ENCODE results near the gene HSD17B7. TPM values are rescaled to one million over a fixed set of nuclear protein-coding genes. Genes with fewer than 3 reads are reported as not detected.

The HSD17B7 gene
- polyA plus RNA-seq, 1 donor (not counting 4 experiments of a cell fraction or from before 2014, with no cell fraction given), result 44.7 TPM

GRCh38 chr1:162755306-162755705 lies 35.2 kb upstream of the HSD17B7 start:
- Histone ChIP-seq H3K9ac (ENCODE audit: control insufficient read depth, extremely low read depth, insufficient read depth, low read length) (no peak overlapping the region), H4K20me1 (ENCODE audit: control insufficient read depth, extremely low read depth, insufficient read depth, low read length) (no peaks in the 10 kb centered on the region), H3K4me2 (ENCODE audit: control insufficient read depth, extremely low read depth, insufficient read depth, low read depth, low read length) (no peak overlapping the region), H3K4me1 (ENCODE audit: control insufficient read depth, extremely low read depth, insufficient read depth, low read length) (peaks cover 10% of the 10 kb centered on the region), H3K4me3 (ENCODE audit: control insufficient read depth in 2 of 3, extremely low read depth in 1 of 3, insufficient read depth in 2 of 3, low read depth in 1 of 3, low read length in 3 of 3) (no peak overlapping the region), H3K36me3 (ENCODE audit: control insufficient read depth in 2 of 2, extremely low read depth in 1 of 2, insufficient read depth in 2 of 2, low read length in 2 of 2) (no peaks in the 10 kb centered on the region), H3K9me1 (ENCODE audit: control insufficient read depth, extremely low read depth, insufficient read depth, low read length) (no peaks in the 10 kb centered on the region), H3K9me3 (ENCODE audit: control insufficient read depth, low read depth, low read length) (no peaks in the 10 kb centered on the region), H3K27ac (ENCODE audit: control insufficient read depth, insufficient read depth, low read length) (no peak overlapping the region), H3K79me2 (ENCODE audit: control insufficient read depth, insufficient read depth, low read length) (no peaks in the 10 kb centered on the region), H2AFZ (ENCODE audit: control insufficient read depth, low read length) (no peak overlapping the region), H3K27me3 (ENCODE audit: control insufficient read depth, extremely low read depth, insufficient read depth, low read length) (no peaks in the 10 kb centered on the region)
- TF ChIP-seq EZH2 (IDR thresholded peaks at IDR 0.05; ENCODE audit: low read length), result no peak
- TF ChIP-seq, protein P1, sequence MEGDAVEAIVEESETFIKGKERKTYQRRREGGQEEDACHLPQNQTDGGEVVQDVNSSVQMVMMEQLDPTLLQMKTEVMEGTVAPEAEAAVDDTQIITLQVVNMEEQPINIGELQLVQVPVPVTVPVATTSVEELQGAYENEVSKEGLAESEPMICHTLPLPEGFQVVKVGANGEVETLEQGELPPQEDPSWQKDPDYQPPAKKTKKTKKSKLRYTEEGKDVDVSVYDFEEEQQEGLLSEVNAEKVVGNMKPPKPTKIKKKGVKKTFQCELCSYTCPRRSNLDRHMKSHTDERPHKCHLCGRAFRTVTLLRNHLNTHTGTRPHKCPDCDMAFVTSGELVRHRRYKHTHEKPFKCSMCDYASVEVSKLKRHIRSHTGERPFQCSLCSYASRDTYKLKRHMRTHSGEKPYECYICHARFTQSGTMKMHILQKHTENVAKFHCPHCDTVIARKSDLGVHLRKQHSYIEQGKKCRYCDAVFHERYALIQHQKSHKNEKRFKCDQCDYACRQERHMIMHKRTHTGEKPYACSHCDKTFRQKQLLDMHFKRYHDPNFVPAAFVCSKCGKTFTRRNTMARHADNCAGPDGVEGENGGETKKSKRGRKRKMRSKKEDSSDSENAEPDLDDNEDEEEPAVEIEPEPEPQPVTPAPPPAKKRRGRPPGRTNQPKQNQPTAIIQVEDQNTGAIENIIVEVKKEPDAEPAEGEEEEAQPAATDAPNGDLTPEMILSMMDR (optimal IDR thresholded peaks at IDR 0.05 in 1 of 3, IDR thresholded peaks at IDR 0.05 in 1 of 3, conservative IDR thresholded peaks at IDR 0.05 in 1 of 3; ENCODE audit: extremely low read depth in 1 of 3, insufficient read depth in 2 of 3, low read length in 3 of 3), result no peak
- DNase-seq (ENCODE audit: low read depth, low spot score) (no peak), FAIRE-seq (no peak)
- dilution Hi-C loops (cut with MboI; ENCODE audit: extremely low pct_ligation_motif_present, low sequenced_read_pairs), result no loop called here

- Histone ChIP-seq H3K9ac (ENCODE audit: control insufficient read depth, extremely low read depth, insufficient read depth, low read length) (no peak overlapping the region), H4K20me1 (ENCODE audit: control insufficient read depth, extremely low read depth, insufficient read depth, low read length) (no peaks in the 10 kb centered on the region), H3K4me2 (ENCODE audit: control insufficient read depth, extremely low read depth, insufficient read depth, low read depth, low read length) (peak overlapping the region; percentile 25), H3K36me3 (ENCODE audit: control insufficient read depth in 2 of 2, extremely low read depth in 1 of 2, insufficient read depth in 2 of 2, low read length in 2 of 2) (no peaks in the 10 kb centered on the region), H3K27me3 (ENCODE audit: control insufficient read depth, extremely low read depth, insufficient read depth, low read length) (no peaks in the 10 kb centered on the region), H3K27ac (ENCODE audit: control insufficient read depth, insufficient read depth, low read length) (no peak overlapping the region), H3K4me1 (ENCODE audit: control insufficient read depth, extremely low read depth, insufficient read depth, low read length) (peaks cover 10% of the 10 kb centered on the region), H3K4me3 (ENCODE audit: control insufficient read depth in 2 of 3, extremely low read depth in 1 of 3, insufficient read depth in 2 of 3, low read depth in 1 of 3, low read length in 3 of 3) (no peak overlapping the region), H3K9me3 (ENCODE audit: control insufficient read depth, low read depth, low read length) (no peaks in the 10 kb centered on the region), H3K9me1 (ENCODE audit: control insufficient read depth, extremely low read depth, insufficient read depth, low read length) (no peaks in the 10 kb centered on the region), H3K79me2 (ENCODE audit: control insufficient read depth, insufficient read depth, low read length) (no peaks in the 10 kb centered on the region), H2AFZ (ENCODE audit: control insufficient read depth, low read length) (peak overlapping the region; percentile 36)
- FAIRE-seq (peak; percentile 44), DNase-seq (ENCODE audit: low read depth, low spot score) (no peak)
- dilution Hi-C loops (cut with MboI; ENCODE audit: extremely low pct_ligation_motif_present, low sequenced_read_pairs), result no loop called here
- TF ChIP-seq, protein P1 (optimal IDR thresholded peaks at IDR 0.05 in 1 of 3, IDR thresholded peaks at IDR 0.05 in 1 of 3, conservative IDR thresholded peaks at IDR 0.05 in 1 of 3; ENCODE audit: extremely low read depth in 1 of 3, insufficient read depth in 2 of 3, low read length in 3 of 3), result peak in 2 of 3 experiments; percentile 8 to 64
- no peak for TF ChIP-seq EZH2 (IDR thresholded peaks at IDR 0.05; ENCODE audit: low read length)
Measured at GRCh38 chr1:162756523-162756922, 34.0 kb upstream of the HSD17B7 start.

Measured in keratinocyte (primary cell).